Skeletal muscle tissue (tissue), 4 donors: ENCODE data around the gene C20orf173. TPM values are rescaled to one million over a fixed set of nuclear protein-coding genes. Genes with fewer than 3 reads are reported as not detected.
A peak's percentile ranks its signal among the peaks of the same experiment; 100 is the strongest.
"Not testable (repeated sequence)": the region's sequence is repeated elsewhere in the genome, so short reads cannot be mapped to it uniquely, and the experiment has no call there.

ENCODE experiments used
- H3K27ac ChIP-seq: one replicate; pipeline ENCODE4 v1.7.0; 2013; ENCODE audit warnings: mild to moderate bottlenecking, low read depth, low read length, inconsistent platforms
- H3K27me3 ChIP-seq, 3 donors: one replicate each; pipeline ENCODE4 v1.7.0; 2013; ENCODE audit warnings: low read length in 3 of 3; ENCODE audit not compliant: control insufficient read depth in 3 of 3, insufficient read depth in 3 of 3
- H3K36me3 ChIP-seq, 3 donors: one replicate each; pipeline ENCODE4 v1.7.0; 2013; ENCODE audit warnings: low read length in 3 of 3; ENCODE audit not compliant: control insufficient read depth in 3 of 3, insufficient read depth in 3 of 3
- H3K4me1 ChIP-seq, 3 donors: one replicate each; pipeline ENCODE4 v1.7.0; 2013; ENCODE audit warnings: low read length in 3 of 3, mild to moderate bottlenecking in 3 of 3; ENCODE audit not compliant: control insufficient read depth in 3 of 3, insufficient read depth in 3 of 3
- H3K4me3 ChIP-seq, 3 donors: one replicate each; pipeline ENCODE4 v1.7.0; 2013; ENCODE audit warnings: low read length in 3 of 3
- H3K9ac ChIP-seq, 3 donors: one replicate each; pipeline ENCODE4 v1.7.0; 2013; ENCODE audit warnings: low read length in 3 of 3, mild to moderate bottlenecking in 3 of 3, moderate library complexity in 2 of 3, low read depth in 1 of 3
- H3K9me3 ChIP-seq, 3 donors: one replicate each; pipeline ENCODE4 v1.7.0; 2013; ENCODE audit warnings: low read length in 3 of 3; ENCODE audit not compliant: control insufficient read depth in 3 of 3
- total RNA-seq: library from RNA; depleted of rRNA; stranded (reverse); fragments of >200 nt; gene quantifications from one replicate; pipeline ENCODE4 v1.2.3, GENCODE V29; 2014
- donor health status: Osteomylitis.

Gene C20orf173
- total RNA-seq, 1 donor from 2014 or later = not detected

GRCh38 chr20:35552914-35553313 is 23.5 kb upstream of the C20orf173 start:
- no peaks in the 10 kb centered on the region for H3K27me3 ChIP-seq
- no peaks in the 10 kb centered on the region for H3K9me3 ChIP-seq
- H3K36me3 ChIP-seq = peaks cover 55 to 68% (median 61%) of the 10 kb centered on the region in 3 donors
- no peaks in the 10 kb centered on the region for H3K4me1 ChIP-seq
- no peak overlapping the region for H3K27ac ChIP-seq
- H3K9ac ChIP-seq = no peak overlapping the region
- no peak overlapping the region for H3K4me3 ChIP-seq

GRCh38 chr20:35551503-35551902 is 22.1 kb upstream of the C20orf173 start:
- Histone ChIP-seq H3K4me1 (no peaks in the 10 kb centered on the region), H3K9ac (no peak overlapping the region), H3K27ac (no peak overlapping the region), H3K36me3 (peaks cover 50 to 65% (median 61%) of the 10 kb centered on the region in 3 donors), H3K27me3 (no peaks in the 10 kb centered on the region), H3K9me3 (no peaks in the 10 kb centered on the region), H3K4me3 (no peak overlapping the region)

GRCh38 chr20:35547329-35547728 is 17.9 kb upstream of the C20orf173 start:
- Histone ChIP-seq H3K9me3 (no peaks in the 10 kb centered on the region), H3K27ac (no peak overlapping the region), H3K27me3 (no peaks in the 10 kb centered on the region), H3K9ac (no peak overlapping the region), H3K4me1 (peaks cover 5 to 8% (median 5%) of the 10 kb centered on the region in 3 donors), H3K36me3 (peaks cover 30 to 41% (median 39%) of the 10 kb centered on the region in 3 donors), H3K4me3 (no peak overlapping the region)

- H3K4me3 ChIP-seq = no peak overlapping the region
- H3K27me3 ChIP-seq = no peaks in the 10 kb centered on the region
- no peaks in the 10 kb centered on the region for H3K9me3 ChIP-seq
- peaks cover 22 to 32% (median 29%) of the 10 kb centered on the region in 3 donors for H3K36me3 ChIP-seq
- H3K27ac ChIP-seq = no peak overlapping the region
- peaks cover 10 to 17% (median 11%) of the 10 kb centered on the region in 3 donors for H3K4me1 ChIP-seq
- no peak overlapping the region for H3K9ac ChIP-seq
Observed at GRCh38 chr20:35546127-35546526, 16.7 kb upstream of the C20orf173 start.

- not testable (repeated sequence) for H3K27ac ChIP-seq, H3K9ac ChIP-seq, H3K4me3 ChIP-seq, H3K27me3 ChIP-seq, H3K9me3 ChIP-seq
- Histone ChIP-seq H3K4me1 (peaks cover 11 to 18% (median 12%) of the 10 kb centered on the region in 3 donors), H3K36me3 (peaks cover 22 to 28% (median 23%) of the 10 kb centered on the region in 3 donors)
Observed at GRCh38 chr20:35544941-35545340, 15.5 kb upstream of the C20orf173 start.

DNA sequence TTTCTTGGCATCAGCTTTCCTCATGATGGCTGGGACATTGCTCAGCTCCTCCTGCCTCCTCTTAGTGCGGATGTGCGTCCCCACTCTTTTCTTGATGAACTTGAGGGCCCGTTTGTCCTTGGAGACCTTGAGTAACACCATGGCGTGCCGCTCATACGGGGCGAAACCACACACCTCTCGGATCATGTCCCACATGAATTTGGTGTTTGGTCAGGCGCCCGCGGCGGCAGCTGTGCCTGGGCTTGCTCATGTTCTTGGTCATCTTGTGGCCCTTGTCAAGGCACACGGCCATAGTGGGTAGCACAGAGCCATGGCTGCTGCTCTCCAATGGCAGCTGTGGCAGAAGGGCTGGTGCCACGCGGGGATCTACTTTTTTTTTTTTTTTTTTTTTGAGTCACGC is 15.0 kb upstream of the C20orf173 start:
- H3K36me3 ChIP-seq = peaks cover 20 to 28% (median 22%) of the 10 kb centered on the region in 3 donors
- no peaks in the 10 kb centered on the region for H3K9me3 ChIP-seq
- H3K27ac ChIP-seq = no peak overlapping the region
- no peak overlapping the region for H3K9ac ChIP-seq
- H3K4me1 ChIP-seq = peaks cover 11 to 18% (median 12%) of the 10 kb centered on the region in 3 donors
- H3K4me3 ChIP-seq = no peak overlapping the region
- H3K27me3 ChIP-seq = no peaks in the 10 kb centered on the region

- Histone ChIP-seq H3K4me3 (peak overlapping the region in 1 of 3 donors; percentile 94), H3K9ac (peak overlapping the region in 1 of 3 donors; percentile 86), H3K36me3 (peaks cover 9 to 15% (median 10%) of the 10 kb centered on the region in 3 donors), H3K27me3 (no peaks in the 10 kb centered on the region), H3K27ac (no peak overlapping the region), H3K9me3 (no peaks in the 10 kb centered on the region), H3K4me1 (peaks cover 11 to 18% (median 12%) of the 10 kb centered on the region in 3 donors)
Observed at GRCh38 chr20:35542990-35543389, 13.5 kb upstream of the C20orf173 start.

DNA sequence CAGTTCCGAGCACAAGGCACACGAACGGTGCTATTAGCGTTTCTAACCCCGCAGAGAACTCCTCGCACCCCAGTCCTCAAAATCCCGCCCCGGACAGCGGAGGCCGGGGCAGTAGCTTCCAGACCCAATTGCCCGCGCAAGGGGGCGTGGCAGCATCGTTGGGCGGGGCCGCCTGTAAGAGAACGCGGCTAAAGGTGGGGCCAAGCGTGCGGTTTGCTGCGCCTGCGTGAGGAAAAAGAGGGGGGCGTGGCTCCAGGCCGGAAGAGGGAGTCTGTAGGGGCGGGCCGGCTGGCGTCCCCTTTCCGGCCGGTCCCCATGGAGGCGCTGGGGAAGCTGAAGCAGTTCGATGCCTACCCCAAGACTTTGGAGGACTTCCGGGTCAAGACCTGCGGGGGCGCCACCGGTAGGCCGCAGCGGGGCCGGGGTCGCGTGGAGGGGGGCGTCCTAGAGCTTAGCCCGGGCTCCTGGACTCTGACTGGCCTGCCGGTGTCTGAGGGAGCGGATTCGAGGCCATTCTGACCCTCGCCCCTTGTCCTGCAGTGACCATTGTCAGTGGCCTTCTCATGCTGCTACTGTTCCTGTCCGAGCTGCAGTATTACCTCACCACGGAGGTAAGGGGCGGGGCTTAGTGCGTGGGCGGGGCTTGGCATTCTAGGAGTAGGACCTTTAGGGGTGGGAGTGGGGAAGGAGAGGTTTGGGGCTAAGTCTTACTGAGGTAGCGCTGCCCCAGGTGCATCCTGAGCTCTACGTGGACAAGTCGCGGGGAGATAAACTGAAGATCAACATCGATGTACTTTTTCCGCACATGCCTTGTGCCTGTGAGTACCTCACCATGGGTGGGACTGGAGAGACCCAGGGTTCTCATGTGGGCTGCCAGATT is 12.6 kb upstream of the C20orf173 start, which contains the start of gene ERGIC3:
ERGIC3 (plus strand) TSS at position 296 of the 880 bp plus-strand sequence; CDS start at position 316, 20 bp downstream.
- H3K36me3 ChIP-seq = peaks cover 2 to 6% (median 4%) of the 10 kb centered on the region in 3 donors
- peak within 1 kb of the TSS; percentile 70 to 86 (median 82) for H3K9ac ChIP-seq
- H3K4me3 ChIP-seq = peak within 1 kb of the TSS; percentile 86 to 95 (median 94)
- H3K27me3 ChIP-seq = no peaks in the 10 kb centered on the region
- peaks cover 11 to 18% (median 12%) of the 10 kb centered on the region in 3 donors for H3K4me1 ChIP-seq
- peak within 1 kb of the TSS; percentile 47 for H3K27ac ChIP-seq
- H3K9me3 ChIP-seq = no peaks in the 10 kb centered on the region

DNA sequence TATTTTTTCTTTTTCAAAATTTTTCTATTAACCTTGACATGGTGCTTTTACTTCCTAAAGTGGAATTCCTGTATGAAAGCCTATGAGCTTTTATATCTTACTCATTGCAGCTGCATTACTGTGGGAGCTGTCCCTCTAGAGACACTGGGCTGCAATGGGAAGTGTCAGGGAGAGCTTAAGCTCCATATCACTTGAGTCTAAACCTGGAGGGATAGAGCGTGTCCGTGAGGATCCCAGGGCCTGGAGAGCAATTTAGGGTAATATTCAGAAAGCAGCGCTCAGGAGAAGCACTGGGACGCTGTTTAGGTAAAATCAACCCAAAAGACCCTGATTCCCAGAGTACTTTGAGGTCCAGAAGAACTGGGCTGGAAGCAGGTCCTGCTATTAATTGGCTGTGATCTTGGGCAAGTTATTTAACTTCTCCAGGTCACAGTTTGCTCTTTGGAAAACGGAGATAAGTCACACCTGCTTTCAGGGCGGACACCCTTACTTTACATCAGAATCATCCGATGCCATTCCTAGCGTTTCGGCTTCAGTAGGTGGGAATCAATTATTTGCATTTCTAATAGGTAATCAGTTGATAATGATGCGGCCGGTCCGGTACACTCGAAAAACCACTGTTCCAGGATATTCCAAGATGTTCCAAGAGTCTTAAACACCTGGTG is 11.8 kb upstream of the C20orf173 start:
- Histone ChIP-seq H3K27ac (no peak overlapping the region), H3K27me3 (no peaks in the 10 kb centered on the region), H3K4me3 (peak overlapping the region; percentile 73 to 95 (median 94)), H3K4me1 (peaks cover 11 to 18% (median 12%) of the 10 kb centered on the region in 3 donors), H3K9ac (peak overlapping the region; percentile 28 to 86 (median 68)), H3K9me3 (no peaks in the 10 kb centered on the region), H3K36me3 (peaks cover 2 to 6% (median 4%) of the 10 kb centered on the region in 3 donors)
